ENCODE results near the gene DLGAP1. TPM values are rescaled to one million over a fixed set of nuclear protein-coding genes. Genes with fewer than 3 reads are reported as not detected.

DLGAP1 gene
- polyA plus RNA-seq, 4 donors: 0.22 to 0.47 TPM; not detected in 2

DNA sequence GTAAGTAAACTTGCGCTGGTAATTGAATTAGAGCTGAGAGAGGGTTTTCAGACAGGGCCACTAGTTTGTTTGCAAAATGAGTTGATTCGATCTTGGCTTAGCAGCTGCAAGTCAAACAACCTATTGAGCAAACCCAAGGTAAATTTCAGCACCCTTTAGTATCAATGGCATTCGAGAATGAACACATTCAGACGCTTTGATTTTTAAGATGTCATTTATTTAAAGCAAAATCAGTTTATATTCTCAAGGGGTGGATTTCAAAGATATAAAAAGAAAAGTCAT, 960.9 kb downstream of the DLGAP1 start:
- H3K9me3 ChIP-seq (ENCODE audit: control insufficient read depth in 2 of 2, insufficient read depth in 1 of 2, low read depth in 1 of 2, low read length in 1 of 2): no peaks in the 10 kb centered on the region
- H3K36me3 ChIP-seq (ENCODE audit: control insufficient read depth in 3 of 3, insufficient read depth in 2 of 3, low read depth in 1 of 3, low read length in 3 of 3): no peaks in the 10 kb centered on the region
- no peak overlapping the region for H3K27ac ChIP-seq (ENCODE audit: low read depth in 1 of 3, low read length in 2 of 3)
- H3K4me1 ChIP-seq (ENCODE audit: control insufficient read depth in 3 of 3, insufficient read depth in 2 of 3, low read depth in 1 of 3, low read length in 2 of 3): peaks cover 0 to 11% (median 0%) of the 10 kb centered on the region in 3 donors
- FAIRE-seq: no peak
- H3K4me3 ChIP-seq (ENCODE audit: low read depth in 1 of 3, low read length in 3 of 3): no peak overlapping the region
- WGBS, 3 donors: 85 to 92% (median 89%) methylated on average over 4 of the region's 4 CpGs
- no peak for DNase-seq
- no peaks in the 10 kb centered on the region for H3K27me3 ChIP-seq (ENCODE audit: control insufficient read depth in 3 of 3, insufficient read depth in 3 of 3, low read length in 3 of 3)

DNA sequence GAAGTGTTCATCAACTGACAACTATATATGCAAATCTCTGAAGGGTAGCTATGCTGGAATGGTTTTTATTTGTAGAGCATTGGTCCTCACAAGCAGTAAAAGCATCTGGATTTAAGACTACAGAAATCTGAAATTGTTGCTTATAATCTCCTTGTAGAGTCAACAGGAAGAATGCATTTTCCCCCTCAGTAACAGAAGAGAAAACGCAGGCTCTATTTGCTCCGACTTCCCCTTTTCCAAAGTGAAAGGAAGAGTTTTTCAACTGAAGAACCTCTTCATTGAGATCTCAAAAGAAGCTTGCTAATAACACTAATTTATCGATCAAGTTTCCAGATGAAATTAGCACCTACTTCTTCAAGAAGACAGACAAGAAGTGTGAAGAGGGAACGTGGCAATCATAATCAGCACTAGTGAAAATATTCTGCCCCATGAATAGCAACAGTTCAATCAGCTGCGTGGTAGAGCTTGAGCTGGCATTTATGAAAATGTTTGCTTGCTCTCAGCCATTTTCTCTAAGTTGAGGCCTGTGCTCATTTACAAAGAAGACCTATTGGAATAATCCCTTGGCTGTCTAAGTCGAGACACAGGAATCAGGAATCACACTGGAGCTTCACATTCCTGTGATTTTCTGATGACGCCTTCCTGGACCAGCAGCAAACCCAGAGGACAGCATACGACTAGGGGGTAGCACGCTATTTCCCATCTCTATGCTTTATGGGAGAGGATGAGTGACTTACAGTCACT, 961.4 kb downstream of the DLGAP1 start:
- DNase-seq (no peak), FAIRE-seq (no peak)
- no peaks in the 10 kb centered on the region for H3K27me3 ChIP-seq (ENCODE audit: control insufficient read depth in 3 of 3, insufficient read depth in 3 of 3, low read length in 3 of 3)
- H3K36me3 ChIP-seq (ENCODE audit: control insufficient read depth in 3 of 3, insufficient read depth in 2 of 3, low read depth in 1 of 3, low read length in 3 of 3): no peaks in the 10 kb centered on the region
- H3K9me3 ChIP-seq (ENCODE audit: control insufficient read depth in 2 of 2, insufficient read depth in 1 of 2, low read depth in 1 of 2, low read length in 1 of 2): no peaks in the 10 kb centered on the region
- H3K27ac ChIP-seq (ENCODE audit: low read depth in 1 of 3, low read length in 2 of 3): no peak overlapping the region
- 77 to 88% (median 85%) methylated on average over 9 of the region's 9 CpGs for WGBS, 3 donors
- peaks cover 0 to 11% (median 0%) of the 10 kb centered on the region in 3 donors for H3K4me1 ChIP-seq (ENCODE audit: control insufficient read depth in 3 of 3, insufficient read depth in 2 of 3, low read depth in 1 of 3, low read length in 2 of 3)
- H3K4me3 ChIP-seq (ENCODE audit: low read depth in 1 of 3, low read length in 3 of 3): no peak overlapping the region

- no peaks in the 10 kb centered on the region for H3K9me3 ChIP-seq (ENCODE audit: control insufficient read depth in 2 of 2, insufficient read depth in 1 of 2, low read depth in 1 of 2, low read length in 1 of 2)
- DNase-seq: no peak
- H3K36me3 ChIP-seq (ENCODE audit: control insufficient read depth in 3 of 3, insufficient read depth in 2 of 3, low read depth in 1 of 3, low read length in 3 of 3): no peaks in the 10 kb centered on the region
- no peak overlapping the region for H3K4me3 ChIP-seq (ENCODE audit: low read depth in 1 of 3, low read length in 3 of 3)
- FAIRE-seq: no peak
- H3K4me1 ChIP-seq (ENCODE audit: control insufficient read depth in 3 of 3, insufficient read depth in 2 of 3, low read depth in 1 of 3, low read length in 2 of 3): peaks cover 0 to 11% (median 0%) of the 10 kb centered on the region in 3 donors
- no peaks in the 10 kb centered on the region for H3K27me3 ChIP-seq (ENCODE audit: control insufficient read depth in 3 of 3, insufficient read depth in 3 of 3, low read length in 3 of 3)
- 94 to 100% (median 98%) methylated on average over 2 of the region's 2 CpGs for WGBS, 3 donors
- no peak overlapping the region for H3K27ac ChIP-seq (ENCODE audit: low read depth in 1 of 3, low read length in 2 of 3)
Observed at GRCh38 chr18:3492721-3493120, 962.4 kb downstream of the DLGAP1 start.

DNA sequence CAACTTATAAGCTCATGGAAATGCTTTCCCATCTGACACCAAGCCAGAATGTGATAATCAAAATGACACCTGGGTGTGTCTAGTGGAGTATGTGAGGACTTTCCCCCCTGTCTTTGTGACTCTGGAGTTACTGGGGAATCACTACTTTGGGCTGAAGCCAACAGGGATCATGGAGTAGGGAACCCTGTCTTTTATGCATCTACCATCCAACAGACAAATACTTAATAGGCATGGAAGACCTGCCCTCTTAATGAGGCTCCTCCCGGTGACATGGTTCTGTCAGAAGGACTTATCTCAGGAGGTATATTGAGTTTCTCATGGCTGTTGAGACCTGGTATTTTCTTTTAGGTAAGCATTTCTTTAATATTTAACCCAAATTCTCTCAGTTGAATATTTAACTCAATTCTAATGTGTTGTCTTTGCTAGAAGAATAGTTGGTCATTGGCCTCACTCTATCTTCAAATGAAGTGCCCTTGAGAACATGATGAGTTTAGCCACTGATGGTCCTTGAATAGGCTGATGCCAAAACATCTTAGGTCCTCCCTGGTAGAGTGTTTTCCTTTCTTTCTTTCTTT, 963.0 kb downstream of the DLGAP1 start:
- no peaks in the 10 kb centered on the region for H3K36me3 ChIP-seq (ENCODE audit: control insufficient read depth in 3 of 3, insufficient read depth in 2 of 3, low read depth in 1 of 3, low read length in 3 of 3)
- no peaks in the 10 kb centered on the region for H3K27me3 ChIP-seq (ENCODE audit: control insufficient read depth in 3 of 3, insufficient read depth in 3 of 3, low read length in 3 of 3)
- H3K4me1 ChIP-seq (ENCODE audit: control insufficient read depth in 3 of 3, insufficient read depth in 2 of 3, low read depth in 1 of 3, low read length in 2 of 3): peaks cover 0 to 11% (median 0%) of the 10 kb centered on the region in 3 donors
- no peaks in the 10 kb centered on the region for H3K9me3 ChIP-seq (ENCODE audit: control insufficient read depth in 2 of 2, insufficient read depth in 1 of 2, low read depth in 1 of 2, low read length in 1 of 2)
- WGBS, 3 donors: 0 to 22% (median 11%) methylated on average over 1 of the region's 1 CpG
- H3K4me3 ChIP-seq (ENCODE audit: low read depth in 1 of 3, low read length in 3 of 3): no peak overlapping the region
- DNase-seq: peak; percentile 40 to 70
- peak overlapping the region in 1 of 3 donors; percentile 56 for H3K27ac ChIP-seq (ENCODE audit: low read depth in 1 of 3, low read length in 2 of 3)
- FAIRE-seq: no peak

- Histone ChIP-seq H3K9me3 (ENCODE audit: control insufficient read depth in 2 of 2, insufficient read depth in 1 of 2, low read depth in 1 of 2, low read length in 1 of 2) (no peaks in the 10 kb centered on the region), H3K36me3 (ENCODE audit: control insufficient read depth in 3 of 3, insufficient read depth in 2 of 3, low read depth in 1 of 3, low read length in 3 of 3) (no peaks in the 10 kb centered on the region), H3K27ac (ENCODE audit: low read depth in 1 of 3, low read length in 2 of 3) (no peak overlapping the region), H3K4me1 (ENCODE audit: control insufficient read depth in 3 of 3, insufficient read depth in 2 of 3, low read depth in 1 of 3, low read length in 2 of 3) (peaks cover 0 to 32% (median 0%) of the 10 kb centered on the region in 3 donors), H3K4me3 (ENCODE audit: low read depth in 1 of 3, low read length in 3 of 3) (no peak overlapping the region), H3K27me3 (ENCODE audit: control insufficient read depth in 3 of 3, insufficient read depth in 3 of 3, low read length in 3 of 3) (no peaks in the 10 kb centered on the region)
- FAIRE-seq (no peak), DNase-seq (no peak)
- WGBS, 3 donors: 86 to 91% (median 86%) methylated on average over 6 of the region's 6 CpGs
Observed at GRCh38 chr18:3489462-3489861, 965.6 kb downstream of the DLGAP1 start.

- peaks cover 0 to 30% (median 0%) of the 10 kb centered on the region in 3 donors for H3K4me1 ChIP-seq (ENCODE audit: control insufficient read depth in 3 of 3, insufficient read depth in 2 of 3, low read depth in 1 of 3, low read length in 2 of 3)
- H3K27me3 ChIP-seq (ENCODE audit: control insufficient read depth in 3 of 3, insufficient read depth in 3 of 3, low read length in 3 of 3): no peaks in the 10 kb centered on the region
- peak overlapping the region in 1 of 3 donors; percentile 65 for H3K27ac ChIP-seq (ENCODE audit: low read depth in 1 of 3, low read length in 2 of 3)
- 76 to 89% (median 79%) methylated on average over 7 of the region's 7 CpGs for WGBS, 3 donors
- H3K9me3 ChIP-seq (ENCODE audit: control insufficient read depth in 2 of 2, insufficient read depth in 1 of 2, low read depth in 1 of 2, low read length in 1 of 2): no peaks in the 10 kb centered on the region
- no peaks in the 10 kb centered on the region for H3K36me3 ChIP-seq (ENCODE audit: control insufficient read depth in 3 of 3, insufficient read depth in 2 of 3, low read depth in 1 of 3, low read length in 3 of 3)
- FAIRE-seq (no peak), DNase-seq (no peak)
- H3K4me3 ChIP-seq (ENCODE audit: low read depth in 1 of 3, low read length in 3 of 3): no peak overlapping the region
Observed at GRCh38 chr18:3486512-3486911, 968.6 kb downstream of the DLGAP1 start.

- no peak overlapping the region for H3K4me3 ChIP-seq (ENCODE audit: low read depth in 1 of 3, low read length in 3 of 3)
Observed at GRCh38 chr18:3485153-3486149, 969.7 kb downstream of the DLGAP1 start.

DNA sequence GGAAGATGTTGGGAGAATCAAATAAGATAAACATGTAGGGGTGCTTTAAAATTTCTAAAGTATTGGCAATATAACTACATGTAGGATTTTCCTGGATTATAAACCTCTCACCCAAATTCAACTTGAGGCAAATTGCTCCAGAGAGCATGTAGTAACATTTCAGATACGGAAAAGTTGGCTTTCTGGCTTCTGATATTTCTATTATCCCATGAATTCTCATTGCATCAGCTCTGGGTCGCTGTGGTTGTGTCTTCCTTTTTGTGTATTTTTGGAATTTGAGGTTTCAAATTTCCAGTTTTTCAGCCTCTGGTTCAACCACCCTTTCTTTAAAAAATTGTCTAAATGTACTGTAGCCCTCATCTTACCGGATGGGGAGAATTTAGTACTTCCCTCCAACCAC, 972.8 kb downstream of the DLGAP1 start:
- Histone ChIP-seq H3K4me3 (ENCODE audit: low read depth in 1 of 3, low read length in 3 of 3) (no peak overlapping the region), H3K36me3 (ENCODE audit: control insufficient read depth in 3 of 3, insufficient read depth in 2 of 3, low read depth in 1 of 3, low read length in 3 of 3) (no peaks in the 10 kb centered on the region), H3K27ac (ENCODE audit: low read depth in 1 of 3, low read length in 2 of 3) (peak overlapping the region in 1 of 3 donors; percentile 82), H3K9me3 (ENCODE audit: control insufficient read depth in 2 of 2, insufficient read depth in 1 of 2, low read depth in 1 of 2, low read length in 1 of 2) (no peaks in the 10 kb centered on the region), H3K4me1 (ENCODE audit: control insufficient read depth in 3 of 3, insufficient read depth in 2 of 3, low read depth in 1 of 3, low read length in 2 of 3) (peaks cover 0 to 51% (median 0%) of the 10 kb centered on the region in 3 donors), H3K27me3 (ENCODE audit: control insufficient read depth in 3 of 3, insufficient read depth in 3 of 3, low read length in 3 of 3) (no peaks in the 10 kb centered on the region)
- WGBS, 3 donors: 80 to 89% (median 86%) methylated on average over 3 of the region's 3 CpGs
- no peak for DNase-seq
- FAIRE-seq: no peak

More at GRCh38 chr18:3485153-3486149, 969.7 kb downstream of the DLGAP1 start:
- DNase-seq (peak in 1 of 2 donors; percentile 67), FAIRE-seq (no peak)
- peak overlapping the region in 1 of 3 donors; percentile 65 for H3K27ac ChIP-seq (ENCODE audit: low read depth in 1 of 3, low read length in 2 of 3)
- 77 to 88% (median 81%) methylated on average over 9 of the region's 9 CpGs for WGBS, 3 donors
- no peaks in the 10 kb centered on the region for H3K36me3 ChIP-seq (ENCODE audit: control insufficient read depth in 3 of 3, insufficient read depth in 2 of 3, low read depth in 1 of 3, low read length in 3 of 3)
- H3K9me3 ChIP-seq (ENCODE audit: control insufficient read depth in 2 of 2, insufficient read depth in 1 of 2, low read depth in 1 of 2, low read length in 1 of 2): no peaks in the 10 kb centered on the region
- peaks cover 0 to 40% (median 0%) of the 10 kb centered on the region in 3 donors for H3K4me1 ChIP-seq (ENCODE audit: control insufficient read depth in 3 of 3, insufficient read depth in 2 of 3, low read depth in 1 of 3, low read length in 2 of 3)
- H3K27me3 ChIP-seq (ENCODE audit: control insufficient read depth in 3 of 3, insufficient read depth in 3 of 3, low read length in 3 of 3): no peaks in the 10 kb centered on the region
